H54 (cell line): ENCODE results near the gene PPIA.
"Not testable (repeated sequence)": the region's sequence is repeated elsewhere in the genome, so short reads cannot be mapped to it uniquely, and the experiment has no call there.

ENCODE experiments used
- DNase-seq: peaks from one replicate; pipeline ENCODE4 v3.0.0; 2011; ENCODE audit warnings: low spot score, mixed read lengths; ENCODE audit not compliant: insufficient read length
- FAIRE-seq: peaks from 3 replicates; lab custom pipeline; 2011; peaks lifted over from hg19 to GRCh38; lab: Jason Lieb, UNC
- POLR2A ChIP-seq: IDR thresholded peaks from 2 replicates; pipeline ENCODE4 v1.6.1; 2011; ENCODE audit warnings: low read depth, mild to moderate bottlenecking, low read length

Gene PPIA

DNA sequence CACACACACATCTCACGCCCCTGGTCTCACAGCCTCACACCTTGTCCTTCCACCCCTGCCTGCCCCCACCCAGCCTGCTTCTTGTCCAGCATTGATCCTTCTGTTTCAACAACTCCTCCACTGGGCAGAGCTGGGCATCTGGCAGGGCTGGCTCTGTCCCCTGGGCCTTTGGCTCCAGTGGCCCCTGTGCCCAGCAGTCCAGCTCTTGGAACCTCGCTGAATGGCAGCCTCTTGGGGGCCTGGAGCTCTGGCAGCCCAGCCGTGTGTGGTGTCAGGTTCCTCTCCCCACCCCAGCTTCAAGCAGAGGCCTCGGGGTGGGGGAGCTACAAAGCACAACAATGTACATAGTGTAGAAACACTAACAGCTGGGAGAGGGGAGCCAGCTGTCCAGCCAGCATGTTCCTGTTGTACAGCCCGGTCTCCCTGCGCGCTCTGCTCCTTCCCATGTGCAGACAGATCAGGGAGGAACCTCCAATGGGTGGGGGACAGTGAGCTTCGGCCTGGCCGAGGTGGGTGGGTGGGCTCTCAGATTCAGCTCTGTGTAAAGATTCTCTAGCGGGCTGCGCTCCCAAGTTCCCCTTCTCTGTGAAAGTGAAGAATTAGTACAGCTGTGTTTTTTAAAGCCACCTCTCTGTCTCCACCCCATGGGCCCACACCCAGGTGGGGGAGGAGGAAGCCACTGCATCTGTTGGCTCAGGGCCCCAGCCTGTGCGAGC, 28.4 kb upstream of the PPIA start:
- DNase-seq, result no peak
- TF ChIP-seq POLR2A, result no peak
- no peak for FAIRE-seq

- TF ChIP-seq POLR2A, result no peak
- FAIRE-seq (no peak), DNase-seq (no peak)
Measured at GRCh38 chr7:44768628-44769371, 27.7 kb upstream of the PPIA start.

DNA sequence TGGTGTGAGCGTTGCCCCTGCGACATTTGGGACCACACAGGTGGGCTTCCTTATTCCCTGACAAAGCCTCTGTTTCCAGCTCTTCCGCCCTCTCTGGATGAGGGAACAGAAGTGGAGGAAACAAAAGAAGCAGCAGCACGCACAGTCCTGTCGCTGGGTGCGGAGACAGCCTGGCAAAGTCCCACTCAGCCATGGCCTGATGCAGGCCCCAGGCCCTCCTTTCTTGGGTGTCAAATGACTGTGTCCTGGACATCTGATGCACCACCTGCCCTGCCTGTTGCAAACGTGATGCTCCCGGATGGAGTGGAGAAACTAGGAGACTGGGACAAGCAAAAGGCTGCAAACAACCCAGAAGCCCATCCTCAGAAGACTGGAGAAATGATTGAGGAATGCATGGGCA, 27.1 kb upstream of the PPIA start:
- no peak for DNase-seq

GRCh38 chr7:44769776-44770294, 26.6 kb upstream of the PPIA start:
- DNase-seq, result peak; percentile 59
- no peak for TF ChIP-seq POLR2A
- no peak for FAIRE-seq

More for the DNA sequence above, 27.1 kb upstream of the PPIA start:
- FAIRE-seq, result no peak
- no peak for TF ChIP-seq POLR2A

GRCh38 chr7:44771358-44771757, 25.1 kb upstream of the PPIA start:
- DNase-seq, result no peak
- no peak for FAIRE-seq
- no peak for TF ChIP-seq POLR2A

- no peak for TF ChIP-seq POLR2A
- no peak for DNase-seq
- no peak for FAIRE-seq
Measured at GRCh38 chr7:44772440-44772839, 24.0 kb upstream of the PPIA start.

DNA sequence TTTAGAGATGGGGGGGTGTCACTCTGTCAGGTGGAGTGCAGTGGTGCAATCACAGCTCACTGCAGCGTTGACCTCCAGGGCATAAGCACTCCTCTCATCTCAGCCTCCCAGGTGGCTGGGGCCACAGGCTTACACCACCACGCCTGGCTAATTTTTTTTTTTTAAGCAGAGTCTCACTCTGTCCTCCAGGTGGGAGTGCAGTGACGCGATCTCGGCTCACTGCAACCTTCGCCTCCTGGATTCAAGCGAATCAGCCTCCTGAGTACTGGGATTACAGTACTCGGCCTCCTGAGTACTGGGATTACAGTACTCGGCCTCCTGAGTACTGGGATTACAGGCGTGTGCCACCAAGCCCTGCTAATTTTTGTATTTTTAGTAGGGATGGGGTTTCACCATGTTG, 23.6 kb upstream of the PPIA start:
- no peak for TF ChIP-seq POLR2A
- FAIRE-seq (no peak), DNase-seq (no peak)

GRCh38 chr7:44774486-44774885, 22.0 kb upstream of the PPIA start:
- DNase-seq, FAIRE-seq: not testable (repeated sequence)

DNA sequence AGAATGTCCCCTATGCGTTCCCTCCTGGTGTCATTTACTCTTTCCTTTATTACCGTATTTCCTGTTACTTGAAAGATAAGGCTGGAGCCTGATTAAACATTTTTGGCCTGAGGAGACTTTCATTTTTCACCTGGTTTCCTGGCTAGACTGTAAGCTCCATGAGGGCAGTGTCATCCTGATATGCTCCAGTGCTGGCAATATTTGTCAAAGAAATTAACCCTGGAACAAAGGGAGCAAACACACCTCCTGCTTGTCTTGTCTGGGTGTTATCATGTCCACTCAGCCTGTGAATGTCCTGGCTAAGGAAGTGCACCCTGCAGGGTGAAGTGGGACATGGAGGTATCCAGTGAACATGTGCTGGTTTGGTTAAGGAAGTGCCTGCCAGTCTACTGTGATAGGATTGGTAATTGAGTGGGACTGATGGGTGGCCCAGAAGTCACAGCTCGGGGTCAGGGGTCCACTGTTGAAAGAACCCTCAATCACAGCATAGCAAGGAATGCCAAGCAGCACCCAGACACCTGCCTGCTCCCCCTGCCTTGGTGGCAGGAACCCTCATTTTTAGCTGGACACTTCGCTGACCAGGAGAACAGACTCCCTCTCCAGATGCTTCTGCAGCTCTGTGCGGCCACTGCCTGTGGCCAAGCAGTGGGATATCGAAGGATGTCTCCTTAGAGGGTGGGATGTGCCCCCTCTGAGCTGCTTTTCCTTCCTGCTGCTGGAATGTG, 20.9 kb upstream of the PPIA start:
- no peak for TF ChIP-seq POLR2A
- DNase-seq (no peak), FAIRE-seq (no peak)

DNA sequence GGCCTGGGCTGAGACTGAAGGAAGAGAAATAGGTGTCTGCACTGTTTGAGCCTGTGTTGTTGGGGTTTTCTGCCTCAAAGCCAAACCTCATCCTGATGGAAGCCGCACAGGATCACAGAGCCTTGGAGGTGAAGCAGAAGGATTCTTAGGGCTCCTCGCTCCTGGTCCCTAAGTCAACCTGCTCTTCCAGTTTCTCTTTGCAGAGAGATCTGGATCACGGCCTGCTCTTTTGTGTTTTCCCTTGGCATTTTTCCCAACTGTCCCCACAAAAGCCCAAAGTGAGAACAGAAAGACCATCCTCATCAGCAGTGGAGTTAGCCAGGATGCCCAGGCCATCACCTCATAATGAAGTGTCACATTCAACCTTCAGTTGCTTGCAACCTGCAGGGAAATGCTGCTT, 20.3 kb upstream of the PPIA start:
- TF ChIP-seq POLR2A, result no peak
- no peak for FAIRE-seq
- DNase-seq, result no peak

GRCh38 chr7:44782460-44782859, 14.0 kb upstream of the PPIA start:
- DNase-seq, result no peak
- TF ChIP-seq POLR2A, result no peak
- no peak for FAIRE-seq

- no peak for DNase-seq
- TF ChIP-seq POLR2A, result no peak
- FAIRE-seq, result no peak
Measured at GRCh38 chr7:44783407-44783806, 13.1 kb upstream of the PPIA start.

- no peak for FAIRE-seq
Measured at GRCh38 chr7:44784364-44784763, 12.1 kb upstream of the PPIA start.

GRCh38 chr7:44785218-44785617, 11.3 kb upstream of the PPIA start:
- FAIRE-seq, DNase-seq: not testable (repeated sequence)

More at GRCh38 chr7:44784364-44784763, 12.1 kb upstream of the PPIA start:
- DNase-seq, result no peak
- TF ChIP-seq POLR2A, result no peak
